Endodermal cell (in vitro differentiated cells): ENCODE results near the gene MPC1. TPM values are rescaled to one million over a fixed set of nuclear protein-coding genes. Genes with fewer than 3 reads are reported as not detected.

Experiments
- DNase-seq: peaks from one replicate; pipeline ENCODE4 v3.0.0-alpha.2; 2017
- H3K27ac ChIP-seq: 2 replicates; pipeline ENCODE4 v1.5.1; 2013; ENCODE audit warnings: mild to moderate bottlenecking, low read depth, low read length, moderate library complexity
- H3K27me3 ChIP-seq: 2 replicates; pipeline ENCODE4 v1.6.1; 2013; ENCODE audit warnings: mild to moderate bottlenecking, low read length, moderate library complexity; ENCODE audit not compliant: insufficient read depth, control insufficient read depth, poor library complexity, severe bottlenecking
- H3K36me3 ChIP-seq: 2 replicates; pipeline ENCODE4 v1.7.0; 2013; ENCODE audit warnings: mild to moderate bottlenecking, low read length, moderate library complexity; ENCODE audit not compliant: control insufficient read depth, insufficient read depth
- H3K4me1 ChIP-seq: one replicate; pipeline ENCODE4 v1.7.0; 2013; ENCODE audit warnings: low read length; ENCODE audit not compliant: control insufficient read depth, insufficient read depth
- H3K4me3 ChIP-seq: 2 replicates; pipeline ENCODE4 v1.5.1; 2013; ENCODE audit warnings: mild to moderate bottlenecking, low read length, moderate library complexity
- H3K9ac ChIP-seq: 2 replicates; pipeline ENCODE4 v1.6.1; 2013; ENCODE audit warnings: mild to moderate bottlenecking, low read length, moderate library complexity; ENCODE audit not compliant: poor library complexity, severe bottlenecking; ENCODE audit errors: extremely low read depth
- H3K9me3 ChIP-seq: 2 replicates; pipeline ENCODE4 v1.6.1; 2013; ENCODE audit warnings: mild to moderate bottlenecking, low read length, moderate library complexity; ENCODE audit not compliant: control insufficient read depth
- H3K27ac Mint-ChIP-seq: 2 replicates; pipeline ENCODE4 v1.8.0; 2020; ENCODE audit warnings: mixed read lengths
- H3K27me3 Mint-ChIP-seq: 2 replicates; pipeline ENCODE4 v1.8.0; 2021; ENCODE audit warnings: mild to moderate bottlenecking, mixed read lengths; ENCODE audit not compliant: insufficient read depth
- H3K36me3 Mint-ChIP-seq: 2 replicates; pipeline ENCODE4 v1.8.0; 2020; ENCODE audit warnings: low read depth, mixed read lengths
- H3K4me1 Mint-ChIP-seq: 2 replicates; pipeline ENCODE4 v1.8.0; 2020; ENCODE audit warnings: mixed read lengths
- H3K4me3 Mint-ChIP-seq: 2 replicates; pipeline ENCODE4 v1.8.0; 2020; ENCODE audit warnings: mild to moderate bottlenecking, moderate library complexity, mixed read lengths
- H3K9me3 Mint-ChIP-seq: 2 replicates; pipeline ENCODE4 v1.8.0; 2020; ENCODE audit warnings: mild to moderate bottlenecking, mixed read lengths
- WGBS, 2 experiments: methylation state at CpG; one replicate each; pipeline versions ENCODE4 v1.1.5 to v1.1.7; 2013; ENCODE audit warnings: missing lambda C conversion rate in 2 of 2, mixed read lengths in 1 of 2; ENCODE audit not compliant: insufficient coverage in 1 of 2, insufficient read length in 1 of 2; 5-methylcytosine and 5-hydroxymethylcytosine counted together
- total RNA-seq, 2 donors: library from RNA; stranded (reverse); fragmentation: NEBNext Ultra II Directional in 1 of 2; extraction: Animal tissue kit (Norgen Biotek cat#: 25700) in 1 of 2; gene quantifications; 2 replicates in 1 of 2; 3 replicates in 1 of 2; pipeline ENCODE4 v1.2.1, GENCODE V29; 2021
- TF ChIP-seq, protein P1 (sequence below): fragments of 200-600 bp; sonication (generic); conservative IDR thresholded peaks from 2 replicates; pipeline ENCODE4 v1.5.0; 2021; ENCODE audit warnings: antibody characterized with exemption, mild to moderate bottlenecking

The MPC1 gene
- total RNA-seq, 2 donors from 2014 or later: 8.2 to 8.7 TPM

DNA sequence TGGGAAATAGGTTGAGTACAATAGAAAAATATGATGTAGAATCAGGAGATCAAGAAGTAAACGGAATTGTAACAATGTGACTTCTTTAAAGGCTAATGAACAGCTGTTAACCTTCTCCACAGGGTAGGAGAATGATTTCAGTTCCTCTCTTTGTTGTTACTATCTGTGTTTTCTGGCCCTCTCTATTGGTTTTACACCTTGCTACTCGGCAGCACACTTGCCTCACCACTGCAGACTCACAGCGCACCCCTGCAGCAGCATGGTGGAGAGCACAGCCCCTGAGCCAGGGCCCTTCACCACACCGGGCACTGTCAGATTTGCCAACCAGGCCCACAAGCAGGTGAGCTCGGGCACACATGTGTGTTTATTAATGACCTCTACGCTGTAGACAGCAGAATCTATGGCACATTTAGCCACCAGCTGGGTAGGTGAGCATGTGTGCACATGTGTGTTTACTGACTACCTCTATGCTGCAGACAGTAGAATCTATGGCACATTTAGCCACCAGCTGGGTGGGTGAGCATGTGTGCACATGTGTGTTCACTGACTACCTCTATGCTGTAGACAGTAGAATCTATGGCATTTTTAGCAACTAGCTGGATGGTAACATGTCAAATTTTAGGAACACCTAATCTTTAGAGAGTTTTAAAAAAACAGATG, 57.2 kb downstream of the MPC1 start:
- WGBS, 2 experiments: 68 to 93% methylated on average over 3 to 6 of the region's 6 CpGs
- Histone ChIP-seq H3K4me3 (peak overlapping the region; percentile 19), H3K9ac (no peak overlapping the region), H3K27me3 (no peaks in the 10 kb centered on the region), H3K9me3 (no peaks in the 10 kb centered on the region), H3K36me3 (peaks cover 71% of the 10 kb centered on the region), H3K27ac (no peak overlapping the region), H3K4me1 (peaks cover 14% of the 10 kb centered on the region)
- no peaks in the 10 kb centered on the region for H3K9me3 Mint-ChIP-seq
- no peak overlapping the region for H3K4me3 Mint-ChIP-seq
- H3K27ac Mint-ChIP-seq: peak overlapping the region; percentile 71
- H3K36me3 Mint-ChIP-seq: peaks cover 50% of the 10 kb centered on the region
- no peaks in the 10 kb centered on the region for H3K27me3 Mint-ChIP-seq
- peaks cover 22% of the 10 kb centered on the region for H3K4me1 Mint-ChIP-seq
- TF ChIP-seq, protein P1, sequence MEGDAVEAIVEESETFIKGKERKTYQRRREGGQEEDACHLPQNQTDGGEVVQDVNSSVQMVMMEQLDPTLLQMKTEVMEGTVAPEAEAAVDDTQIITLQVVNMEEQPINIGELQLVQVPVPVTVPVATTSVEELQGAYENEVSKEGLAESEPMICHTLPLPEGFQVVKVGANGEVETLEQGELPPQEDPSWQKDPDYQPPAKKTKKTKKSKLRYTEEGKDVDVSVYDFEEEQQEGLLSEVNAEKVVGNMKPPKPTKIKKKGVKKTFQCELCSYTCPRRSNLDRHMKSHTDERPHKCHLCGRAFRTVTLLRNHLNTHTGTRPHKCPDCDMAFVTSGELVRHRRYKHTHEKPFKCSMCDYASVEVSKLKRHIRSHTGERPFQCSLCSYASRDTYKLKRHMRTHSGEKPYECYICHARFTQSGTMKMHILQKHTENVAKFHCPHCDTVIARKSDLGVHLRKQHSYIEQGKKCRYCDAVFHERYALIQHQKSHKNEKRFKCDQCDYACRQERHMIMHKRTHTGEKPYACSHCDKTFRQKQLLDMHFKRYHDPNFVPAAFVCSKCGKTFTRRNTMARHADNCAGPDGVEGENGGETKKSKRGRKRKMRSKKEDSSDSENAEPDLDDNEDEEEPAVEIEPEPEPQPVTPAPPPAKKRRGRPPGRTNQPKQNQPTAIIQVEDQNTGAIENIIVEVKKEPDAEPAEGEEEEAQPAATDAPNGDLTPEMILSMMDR: no peak
- DNase-seq: peak; percentile 81

DNA sequence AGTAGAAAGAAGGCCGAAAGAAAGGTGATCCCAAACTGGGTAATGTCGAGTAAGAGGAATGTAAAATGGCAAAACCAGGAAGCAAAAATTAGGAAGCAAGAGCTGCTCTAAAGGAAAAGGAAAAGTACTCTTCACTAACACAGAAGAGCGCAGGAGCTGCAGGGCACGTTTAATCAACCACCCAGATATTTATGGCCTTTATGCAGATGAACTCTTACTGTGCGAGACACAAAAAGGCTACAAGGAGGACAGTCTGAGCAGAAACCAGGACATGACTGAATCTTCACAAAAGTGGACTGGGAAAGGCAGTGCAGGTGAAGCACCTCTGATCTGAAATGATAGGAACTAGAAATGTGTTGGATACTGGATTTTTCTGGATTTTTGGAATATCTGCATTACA, 59.3 kb downstream of the MPC1 start:
- 79 to 95% methylated on average over 4 to 5 of the region's 5 CpGs for WGBS, 2 experiments
- Mint-ChIP-seq H3K4me3 (no peak overlapping the region), H3K9me3 (no peaks in the 10 kb centered on the region), H3K4me1 (peaks cover 22% of the 10 kb centered on the region), H3K27me3 (no peaks in the 10 kb centered on the region), H3K36me3 (peaks cover 48% of the 10 kb centered on the region), H3K27ac (peak overlapping the region; percentile 15)
- Histone ChIP-seq H3K9me3 (no peaks in the 10 kb centered on the region), H3K9ac (no peak overlapping the region), H3K4me3 (no peak overlapping the region), H3K4me1 (peaks cover 14% of the 10 kb centered on the region), H3K27ac (no peak overlapping the region), H3K27me3 (no peaks in the 10 kb centered on the region), H3K36me3 (peaks cover 72% of the 10 kb centered on the region)
- TF ChIP-seq, protein P1: no peak
- DNase-seq: peak; percentile 18

DNA sequence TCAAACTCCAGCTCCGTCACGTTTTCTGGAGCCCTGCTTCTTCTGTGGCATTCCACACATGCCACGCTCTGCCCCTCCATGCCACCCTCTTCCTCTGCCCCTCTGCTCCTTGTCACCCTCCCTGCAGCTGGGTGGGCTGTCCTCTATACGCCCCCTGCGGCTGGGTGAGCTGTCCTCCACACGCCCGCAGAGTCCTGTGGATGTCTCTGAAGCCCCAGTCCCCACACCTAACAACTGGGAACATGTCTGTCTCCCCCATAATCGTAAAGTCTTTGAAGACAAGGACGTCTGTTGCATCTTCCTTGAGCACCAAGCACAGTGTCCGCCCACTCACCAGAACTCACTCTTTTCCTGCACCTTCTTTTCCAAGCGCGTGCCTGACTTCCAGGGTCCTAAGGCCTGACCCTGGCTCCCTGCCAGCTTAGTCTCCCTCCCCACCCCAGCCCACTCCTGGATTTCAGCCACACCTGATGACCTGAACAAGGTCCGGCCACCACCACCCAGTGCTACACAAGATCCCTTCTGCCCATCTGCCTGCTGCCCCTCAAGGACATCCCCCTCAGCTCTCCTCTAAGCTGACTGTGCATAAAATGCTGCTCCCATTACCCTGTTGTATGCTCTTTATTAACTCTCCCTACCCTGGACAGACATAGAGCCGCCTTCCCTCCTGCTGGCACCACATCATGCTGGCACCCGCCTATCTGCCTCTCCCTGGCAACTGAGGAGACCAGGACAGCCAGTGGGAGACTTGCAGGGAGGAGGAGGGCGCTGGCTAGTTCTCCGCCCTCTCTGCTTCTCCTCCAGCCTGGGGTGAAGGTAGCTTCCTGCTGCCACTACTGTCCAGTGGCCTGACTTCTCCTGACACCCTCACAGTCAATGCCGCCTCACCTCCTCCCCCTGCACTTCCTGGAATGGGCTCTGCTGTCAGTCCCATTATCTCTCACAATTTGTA, 63.8 kb downstream of the MPC1 start:
- no peaks in the 10 kb centered on the region for H3K9me3 Mint-ChIP-seq
- no peaks in the 10 kb centered on the region for H3K27me3 ChIP-seq
- no peaks in the 10 kb centered on the region for H3K9me3 ChIP-seq
- WGBS, 2 experiments: 90 to 95% methylated on average over 9 to 18 of the region's 18 CpGs
- H3K4me1 ChIP-seq: peaks cover 5% of the 10 kb centered on the region
- peak overlapping the region; percentile 7 for H3K27ac Mint-ChIP-seq
- H3K4me3 ChIP-seq: no peak overlapping the region
- DNase-seq: peak; percentile 65
- TF ChIP-seq, protein P1: no peak
- no peak overlapping the region for H3K9ac ChIP-seq
- H3K36me3 ChIP-seq: peaks cover 39% of the 10 kb centered on the region
- no peak overlapping the region for H3K27ac ChIP-seq
- no peak overlapping the region for H3K4me3 Mint-ChIP-seq
- H3K27me3 Mint-ChIP-seq: no peaks in the 10 kb centered on the region
- peaks cover 28% of the 10 kb centered on the region for H3K36me3 Mint-ChIP-seq
- peaks cover 18% of the 10 kb centered on the region for H3K4me1 Mint-ChIP-seq
